ENCODE measurements around the gene CHTOP. TPM values are rescaled to one million over a fixed set of nuclear protein-coding genes. Genes with fewer than 3 reads are reported as not detected.
A peak's percentile ranks its signal among the peaks of the same experiment; 100 is the strongest.

CHTOP gene
- total RNA-seq, 2 experiments from 2014 or later: 97.1 to 102 TPM

DNA sequence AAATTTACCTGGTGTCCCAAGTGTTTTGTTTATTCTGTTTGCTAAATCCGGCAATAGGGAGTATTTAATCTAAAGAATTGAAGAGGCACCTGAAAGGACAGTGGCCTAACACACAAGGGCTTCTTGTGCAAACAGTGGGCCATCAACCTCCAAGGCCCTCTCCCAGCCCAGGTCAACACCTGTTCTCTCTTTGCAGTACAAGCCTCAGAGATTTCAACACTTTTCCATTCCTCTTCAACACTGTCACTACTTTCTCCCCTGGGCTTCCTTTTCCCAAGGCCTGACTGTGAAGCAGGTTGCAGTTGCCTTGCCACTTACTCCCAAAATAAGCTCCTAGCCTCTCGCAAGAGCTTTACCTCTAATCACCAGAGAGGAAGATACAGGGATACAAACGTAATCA, 21.5 kb downstream of the CHTOP start:
- no peak overlapping the region for H3K4me3 ChIP-seq (ENCODE audit: low read length)
- peaks cover 24% of the 10 kb centered on the region for H3K4me1 ChIP-seq (ENCODE audit: insufficient read depth, low read length)
- no peak overlapping the region for H3K4me3 Mint-ChIP-seq
- H3K27ac Mint-ChIP-seq: no peak overlapping the region
- H3K36me3 ChIP-seq (ENCODE audit: insufficient read depth, low read length): no peaks in the 10 kb centered on the region
- H3K27me3 Mint-ChIP-seq: no peaks in the 10 kb centered on the region
- POLR2A ChIA-PET: no interaction called here
- no peaks in the 10 kb centered on the region for H3K9me3 ChIP-seq (ENCODE audit: control insufficient read depth in 1 of 2, insufficient read depth in 1 of 2, low read length in 2 of 2)
- CTCF ChIA-PET: interaction anchor here (1.4 kb wide), 1 partner anchor 21 kb away, joined by 3 read pairs; the partner anchor contains the start of gene CHTOP
- peaks cover 16% of the 10 kb centered on the region for H3K4me1 Mint-ChIP-seq (ENCODE audit: low read depth)
- H3K36me3 Mint-ChIP-seq (ENCODE audit: low read depth): peaks cover 10% of the 10 kb centered on the region
- no peaks in the 10 kb centered on the region for H3K27me3 ChIP-seq (ENCODE audit: control insufficient read depth in 1 of 2, insufficient read depth in 2 of 2, low read length in 2 of 2)
- ATAC-seq (ENCODE audit: poor library complexity) (no peak), DNase-seq (no peak)
- intact Hi-C loops (cut with DNase I, micrococcal nuclease): loop anchor here in 1 of 2 experiments (5.0 kb wide), 1 partner anchor 72 kb away; the partner anchor contains the start of gene INTS3
- no peaks in the 10 kb centered on the region for H3K9me3 Mint-ChIP-seq
- TF ChIP-seq, protein P1, sequence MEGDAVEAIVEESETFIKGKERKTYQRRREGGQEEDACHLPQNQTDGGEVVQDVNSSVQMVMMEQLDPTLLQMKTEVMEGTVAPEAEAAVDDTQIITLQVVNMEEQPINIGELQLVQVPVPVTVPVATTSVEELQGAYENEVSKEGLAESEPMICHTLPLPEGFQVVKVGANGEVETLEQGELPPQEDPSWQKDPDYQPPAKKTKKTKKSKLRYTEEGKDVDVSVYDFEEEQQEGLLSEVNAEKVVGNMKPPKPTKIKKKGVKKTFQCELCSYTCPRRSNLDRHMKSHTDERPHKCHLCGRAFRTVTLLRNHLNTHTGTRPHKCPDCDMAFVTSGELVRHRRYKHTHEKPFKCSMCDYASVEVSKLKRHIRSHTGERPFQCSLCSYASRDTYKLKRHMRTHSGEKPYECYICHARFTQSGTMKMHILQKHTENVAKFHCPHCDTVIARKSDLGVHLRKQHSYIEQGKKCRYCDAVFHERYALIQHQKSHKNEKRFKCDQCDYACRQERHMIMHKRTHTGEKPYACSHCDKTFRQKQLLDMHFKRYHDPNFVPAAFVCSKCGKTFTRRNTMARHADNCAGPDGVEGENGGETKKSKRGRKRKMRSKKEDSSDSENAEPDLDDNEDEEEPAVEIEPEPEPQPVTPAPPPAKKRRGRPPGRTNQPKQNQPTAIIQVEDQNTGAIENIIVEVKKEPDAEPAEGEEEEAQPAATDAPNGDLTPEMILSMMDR (IDR thresholded peaks at IDR 0.05): no peak
- no peak overlapping the region for H3K27ac ChIP-seq (ENCODE audit: low read depth in 1 of 2, low read length in 2 of 2)

DNA sequence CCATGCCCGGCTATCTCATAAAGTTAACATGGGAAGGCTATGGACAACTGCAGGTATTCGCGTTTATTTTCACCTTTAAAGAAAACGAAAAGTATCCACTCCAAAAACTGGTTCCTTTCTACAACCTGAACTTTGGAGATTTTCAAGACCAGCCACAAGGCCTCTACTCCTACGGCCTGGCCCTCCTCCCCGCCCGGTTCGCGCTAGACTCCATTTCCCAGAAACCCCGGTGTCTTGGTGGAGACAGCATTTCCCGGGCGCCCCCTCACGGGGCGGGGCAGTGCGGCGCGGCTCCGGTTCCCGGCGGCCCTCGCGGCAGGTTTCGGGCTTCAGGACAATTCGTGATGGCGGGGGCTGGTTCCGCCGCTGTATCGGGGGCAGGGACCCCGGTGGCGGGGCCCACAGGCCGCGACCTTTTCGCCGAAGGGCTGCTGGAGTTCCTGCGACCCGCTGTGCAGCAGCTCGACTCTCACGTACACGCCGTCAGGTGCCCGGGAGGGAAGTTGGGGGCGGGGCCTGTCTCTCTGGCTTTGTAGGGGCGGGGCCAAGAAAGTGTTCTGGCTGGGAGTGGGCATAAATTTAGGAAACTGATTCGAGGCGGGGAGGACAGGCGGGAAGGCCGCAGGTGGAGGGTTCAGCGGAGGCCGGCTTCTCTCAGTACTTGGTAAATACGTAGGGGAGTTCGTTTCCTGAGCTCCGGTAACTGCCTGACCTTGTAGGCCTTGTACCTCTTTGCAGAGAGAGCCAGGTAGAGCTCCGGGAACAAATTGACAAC, 24.7 kb downstream of the CHTOP start, which contains the start of gene SNAPIN:
Gene SNAPIN, plus strand, starts transcription at position 304 of the 775 bp plus-strand sequence. Its CDS starts 41 bp downstream, at position 345.
- intact Hi-C loops (cut with DNase I, micrococcal nuclease): loop anchor here (1.0 to 5.0 kb wide), 4 partner anchors 11 to 69 kb away; partner anchors contain the start of genes CHTOP (in 2 of the 2) and INTS3 (in 1 of the 2)
- ATAC-seq (ENCODE audit: poor library complexity): peak; percentile 96
- DNase-seq: peak; percentile 78 to 93 (median 87)
- TF ChIP-seq, protein P1 (IDR thresholded peaks at IDR 0.05): no peak
- ChIA-PET POLR2A (interaction anchor here (0.9 to 5.0 kb wide), 11 partner anchors 9 to 333 kb away, joined by 3 to 61 read pairs (median 5); partner anchors contain the start of genes CHTOP, ILF2, JTB and RPS27), CTCF (interaction anchor here (0.7 to 1.7 kb wide), 2 partner anchors 13 to 123 kb away, joined by 3 read pairs; partner anchors contain the start of genes ILF2 and S100A6)
- peaks cover 31% of the 10 kb centered on the region for H3K36me3 ChIP-seq (ENCODE audit: insufficient read depth, low read length)
- peak within 1 kb of the TSS; percentile 76 to 84 for H3K27ac ChIP-seq (ENCODE audit: low read depth in 1 of 2, low read length in 2 of 2)
- H3K27me3 ChIP-seq (ENCODE audit: control insufficient read depth in 1 of 2, insufficient read depth in 2 of 2, low read length in 2 of 2): no peaks in the 10 kb centered on the region
- peaks cover 16% of the 10 kb centered on the region for H3K4me1 Mint-ChIP-seq (ENCODE audit: low read depth)
- peak within 1 kb of the TSS; percentile 94 for H3K27ac Mint-ChIP-seq
- H3K4me3 ChIP-seq (ENCODE audit: low read length): peak within 1 kb of the TSS; percentile 79
- peak within 1 kb of the TSS; percentile 97 for H3K4me3 Mint-ChIP-seq
- H3K27me3 Mint-ChIP-seq: no peaks in the 10 kb centered on the region
- no peaks in the 10 kb centered on the region for H3K9me3 Mint-ChIP-seq
- H3K36me3 Mint-ChIP-seq (ENCODE audit: low read depth): peaks cover 40% of the 10 kb centered on the region
- peaks cover 22% of the 10 kb centered on the region for H3K4me1 ChIP-seq (ENCODE audit: insufficient read depth, low read length)
- no peaks in the 10 kb centered on the region for H3K9me3 ChIP-seq (ENCODE audit: control insufficient read depth in 1 of 2, insufficient read depth in 1 of 2, low read length in 2 of 2)

DNA sequence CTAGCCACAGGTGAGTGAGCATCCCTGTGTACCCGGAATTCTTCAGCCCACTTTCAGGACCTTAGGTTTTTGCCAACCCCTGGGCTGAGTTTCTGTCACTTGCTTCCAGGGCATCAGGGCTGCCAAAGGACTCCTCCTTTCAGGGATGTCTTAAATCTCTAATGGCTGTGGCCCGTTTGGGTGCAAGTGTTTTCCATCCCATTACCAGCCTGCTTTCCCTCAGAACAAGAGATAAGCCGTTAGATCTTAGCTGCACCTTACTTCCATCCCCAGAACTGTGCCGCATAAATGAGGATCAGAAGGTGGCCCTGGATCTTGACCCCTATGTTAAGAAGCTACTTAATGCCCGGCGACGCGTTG, 25.3 kb downstream of the CHTOP start:
- Histone ChIP-seq H3K36me3 (ENCODE audit: insufficient read depth, low read length) (peaks cover 37% of the 10 kb centered on the region), H3K4me3 (ENCODE audit: low read length) (peak overlapping the region; percentile 79), H3K4me1 (ENCODE audit: insufficient read depth, low read length) (peaks cover 22% of the 10 kb centered on the region), H3K27ac (ENCODE audit: low read depth in 1 of 2, low read length in 2 of 2) (peak overlapping the region; percentile 76 to 84), H3K27me3 (ENCODE audit: control insufficient read depth in 1 of 2, insufficient read depth in 2 of 2, low read length in 2 of 2) (no peaks in the 10 kb centered on the region), H3K9me3 (ENCODE audit: control insufficient read depth in 1 of 2, insufficient read depth in 1 of 2, low read length in 2 of 2) (no peaks in the 10 kb centered on the region)
- Mint-ChIP-seq H3K4me3 (peak overlapping the region; percentile 97), H3K36me3 (ENCODE audit: low read depth) (peaks cover 45% of the 10 kb centered on the region), H3K27ac (peak overlapping the region; percentile 94), H3K4me1 (ENCODE audit: low read depth) (peaks cover 16% of the 10 kb centered on the region), H3K9me3 (no peaks in the 10 kb centered on the region), H3K27me3 (no peaks in the 10 kb centered on the region)
- intact Hi-C loops (cut with DNase I, micrococcal nuclease): loop anchor here in 1 of 2 experiments (1.0 to 5.0 kb wide), 2 partner anchors 10 to 68 kb away; partner anchors contain the start of gene INTS3
- TF ChIP-seq, protein P1 (IDR thresholded peaks at IDR 0.05): no peak
- DNase-seq: no peak
- no peak for ATAC-seq (ENCODE audit: poor library complexity)
- ChIA-PET POLR2A (interaction anchor here (0.9 to 5.0 kb wide), 11 partner anchors 8 to 332 kb away, joined by 3 to 61 read pairs (median 5); partner anchors contain the start of genes CHTOP, ILF2, JTB and RPS27), CTCF (interaction anchor here (0.6 to 1.7 kb wide), 3 partner anchors 12 to 1599 kb away, joined by 3 read pairs; partner anchors contain the start of gene ILF2)

Data from CD4-positive, alpha-beta T cell (primary cell).